HG03025 (cell line): ENCODE data around the gene VAMP1.

Experiments
- ATAC-seq: cut with Tn5 transposase; IDR thresholded peaks from one replicate; pipeline ENCODE4 v1.9.1; 2021; ENCODE audit warnings: mild to moderate bottlenecking, moderate library complexity; ENCODE audit not compliant: unreplicated experiment, low FRiP score

The VAMP1 gene

GRCh38 chr12:6452245-6452943 is 18.1 kb downstream of the VAMP1 start:
- ATAC-seq, result no peak

DNA sequence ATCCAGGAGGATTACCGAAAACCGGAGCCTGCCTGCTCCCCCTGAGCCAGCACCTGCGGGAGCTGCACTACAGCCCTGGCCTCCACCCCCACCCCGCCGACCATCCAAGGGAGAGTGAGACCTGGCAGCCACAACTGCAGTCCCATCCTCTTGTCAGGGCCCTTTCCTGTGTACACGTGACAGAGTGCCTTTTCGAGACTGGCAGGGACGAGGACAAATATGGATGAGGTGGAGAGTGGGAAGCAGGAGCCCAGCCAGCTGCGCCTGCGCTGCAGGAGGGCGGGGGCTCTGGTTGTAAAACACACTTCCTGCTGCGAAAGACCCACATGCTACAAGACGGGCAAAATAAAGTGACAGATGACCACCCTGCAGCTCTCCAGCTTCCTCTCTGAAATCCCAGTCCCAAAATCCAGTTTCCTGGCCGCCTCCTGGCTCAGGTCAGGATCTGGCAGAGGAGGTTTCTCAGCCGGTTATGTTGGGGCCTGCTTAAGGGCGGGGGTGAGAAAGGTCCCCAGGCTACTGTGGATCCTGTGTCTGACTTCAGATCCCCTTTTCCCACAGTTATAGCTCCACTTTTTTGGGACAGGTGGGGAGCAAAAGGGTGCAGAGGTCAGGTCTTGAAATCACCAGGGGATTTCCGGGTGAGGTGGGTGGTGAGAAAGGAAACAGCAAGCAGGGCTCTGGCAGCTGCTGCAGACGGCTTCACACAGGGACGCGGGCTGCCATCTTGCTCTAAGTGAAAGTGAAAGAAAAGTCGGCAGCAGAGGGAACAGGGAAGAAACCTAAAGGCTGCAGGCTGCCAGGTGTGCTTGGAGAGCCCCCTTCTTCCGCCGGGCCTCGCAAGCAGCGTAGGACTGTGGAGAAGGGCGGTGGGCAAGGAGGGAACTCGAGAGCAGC is 18.9 kb downstream of the VAMP1 start, which contains the start of gene TAPBPL:
TAPBPL (plus strand) TSS at position 695 of the 897 bp plus-strand sequence. CDS start 207 bp downstream, outside the sequence.
- no peak for ATAC-seq

GRCh38 chr12:6450869-6451347 is 19.6 kb downstream of the VAMP1 start:
- no peak for ATAC-seq

DNA sequence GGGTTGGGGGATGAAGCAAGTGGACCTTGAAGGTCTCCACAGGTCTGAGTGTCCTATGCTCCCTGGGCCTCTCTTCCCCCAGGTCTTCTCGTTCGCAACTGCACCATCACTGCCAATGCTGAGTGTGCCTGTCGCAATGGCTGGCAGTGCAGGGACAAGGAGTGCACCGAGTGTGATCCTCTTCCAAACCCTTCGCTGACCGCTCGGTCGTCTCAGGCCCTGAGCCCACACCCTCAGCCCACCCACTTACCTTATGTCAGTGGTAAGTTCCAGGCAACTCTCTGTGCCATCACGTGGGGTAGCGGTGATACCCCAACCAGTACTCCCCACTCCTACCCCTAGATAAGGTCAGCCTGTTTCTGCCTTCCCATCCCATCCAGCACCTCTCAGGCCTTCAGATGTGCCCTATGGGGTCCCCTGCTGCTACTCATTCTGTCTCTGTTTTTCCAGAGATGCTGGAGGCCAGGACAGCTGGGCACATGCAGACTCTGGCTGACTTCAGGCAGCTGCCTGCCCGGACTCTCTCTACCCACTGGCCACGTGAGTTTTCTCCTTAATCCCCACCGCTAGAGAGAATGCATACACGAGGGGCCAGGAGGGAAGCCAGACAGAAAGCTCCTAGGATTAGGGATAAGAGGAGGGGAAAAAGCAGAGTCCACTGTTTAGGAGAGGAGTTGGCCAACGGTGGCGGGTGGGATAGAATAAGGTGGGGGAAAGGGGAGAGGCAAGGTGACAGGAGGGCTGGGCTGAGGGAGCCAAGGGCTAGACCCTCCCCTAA is 20.2 kb downstream of the VAMP1 start:
- ATAC-seq, result no peak

GRCh38 chr12:6444704-6445688 is 25.5 kb downstream of the VAMP1 start, which contains the start of gene CD27:
Gene CD27, plus strand, starts transcription at chr12:6444955. Its CDS starts 141 bp downstream, at chr12:6445096.
- no peak for ATAC-seq

- ATAC-seq, result no peak
Measured at GRCh38 chr12:6444031-6444430, 26.4 kb downstream of the VAMP1 start.

DNA sequence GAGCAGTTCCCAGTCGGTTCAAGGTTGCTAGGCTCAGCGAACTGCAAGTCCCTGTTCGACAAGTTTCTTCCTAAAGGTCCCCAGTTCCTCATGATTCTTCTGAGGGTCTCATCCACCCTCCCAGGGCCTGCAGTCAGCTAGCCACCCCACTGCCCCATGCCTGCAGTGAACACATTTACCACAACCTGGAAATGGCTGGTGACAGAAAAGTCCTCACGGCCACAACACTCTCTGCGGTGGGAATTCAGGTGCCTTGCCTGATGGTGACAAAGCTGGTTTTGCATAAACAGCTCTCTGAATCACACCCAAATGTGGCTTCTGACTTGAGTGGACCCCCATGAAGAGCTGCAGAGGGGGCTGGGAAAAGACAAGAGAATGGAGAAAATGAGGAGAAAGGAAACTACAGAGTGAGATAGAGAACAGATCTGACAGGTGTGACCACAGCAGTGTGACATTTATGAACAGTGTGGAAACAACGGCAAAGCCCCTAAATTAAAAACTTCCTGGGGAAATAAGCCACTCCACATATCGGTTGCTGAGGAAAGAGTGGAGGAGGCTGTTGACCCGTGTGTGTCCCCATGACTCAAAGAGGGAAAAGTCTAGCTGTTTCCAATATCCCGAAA is 27.0 kb downstream of the VAMP1 start:
- no peak for ATAC-seq

GRCh38 chr12:6442836-6443235 is 27.6 kb downstream of the VAMP1 start:
- no peak for ATAC-seq

GRCh38 chr12:6440391-6440790 is 30.1 kb downstream of the VAMP1 start:
- ATAC-seq, result no peak

DNA sequence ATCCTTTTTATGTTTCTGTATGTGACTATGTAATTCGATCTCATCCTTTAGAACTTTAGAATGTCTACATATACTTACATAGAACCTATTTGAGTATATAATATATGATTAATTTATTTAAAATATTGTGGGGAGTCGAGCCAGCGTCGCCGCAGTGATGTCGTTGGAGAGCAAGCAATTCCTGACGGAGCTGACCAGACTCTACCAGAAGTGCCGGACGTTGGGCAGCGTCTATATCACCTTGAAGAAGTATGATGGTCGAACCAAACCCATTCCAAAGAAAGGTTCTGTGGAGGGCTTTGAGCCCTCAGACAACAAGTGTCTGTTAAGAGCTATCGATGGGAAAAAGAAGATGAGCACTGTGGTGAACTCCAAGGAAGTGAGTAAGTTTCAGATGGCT is 32.1 kb downstream of the VAMP1 start:
- ATAC-seq, result no peak

- ATAC-seq, result no peak
Measured at GRCh38 chr12:6437586-6437985, 32.9 kb downstream of the VAMP1 start.

- ATAC-seq, result no peak
Measured at GRCh38 chr12:6435961-6436715, 34.3 kb downstream of the VAMP1 start.

- no peak for ATAC-seq
Measured at GRCh38 chr12:6434205-6435140, 36.0 kb downstream of the VAMP1 start.

- no peak for ATAC-seq
Measured at GRCh38 chr12:6432991-6433390, 37.5 kb downstream of the VAMP1 start.

DNA sequence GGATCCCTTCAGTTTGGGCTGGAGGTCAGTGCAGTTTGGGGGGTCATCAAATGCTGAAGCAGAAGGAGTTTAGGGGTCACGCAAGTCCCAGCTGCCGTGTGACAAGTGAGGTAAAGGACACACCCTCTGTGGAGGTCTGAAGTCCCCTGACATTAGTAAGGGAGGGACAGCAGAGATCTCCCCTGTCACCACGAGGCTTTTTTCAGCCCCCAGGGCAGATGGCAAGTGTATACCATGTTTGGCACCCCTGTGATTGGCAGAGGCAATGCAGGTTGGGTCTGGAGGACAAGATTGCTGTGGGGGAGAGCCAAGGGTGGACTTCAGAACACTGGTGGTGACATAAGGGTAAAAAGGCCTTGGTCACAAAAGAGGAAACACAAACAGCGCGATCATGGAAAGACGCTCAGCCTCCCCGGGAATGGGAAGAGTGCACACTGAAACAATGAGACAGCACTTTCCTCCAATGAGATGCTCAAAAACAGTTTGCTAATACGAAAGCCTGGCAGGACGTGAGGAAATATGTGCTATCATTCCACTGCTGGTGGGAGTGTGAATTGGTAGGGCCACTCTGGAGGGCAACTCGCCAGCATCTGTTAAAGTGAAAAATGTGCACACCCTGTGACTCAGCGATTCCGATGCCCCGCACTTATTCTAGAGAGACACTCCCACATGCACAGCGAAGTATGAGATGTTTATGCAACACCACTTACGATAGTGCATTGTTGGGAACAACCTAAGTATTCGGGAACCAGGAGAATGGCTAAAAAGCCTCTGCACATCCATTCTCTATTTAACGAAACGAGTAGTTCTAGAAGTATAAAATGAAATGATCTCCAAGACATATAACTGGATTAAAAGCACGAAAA is 40.1 kb downstream of the VAMP1 start:
- ATAC-seq, result no peak

DNA sequence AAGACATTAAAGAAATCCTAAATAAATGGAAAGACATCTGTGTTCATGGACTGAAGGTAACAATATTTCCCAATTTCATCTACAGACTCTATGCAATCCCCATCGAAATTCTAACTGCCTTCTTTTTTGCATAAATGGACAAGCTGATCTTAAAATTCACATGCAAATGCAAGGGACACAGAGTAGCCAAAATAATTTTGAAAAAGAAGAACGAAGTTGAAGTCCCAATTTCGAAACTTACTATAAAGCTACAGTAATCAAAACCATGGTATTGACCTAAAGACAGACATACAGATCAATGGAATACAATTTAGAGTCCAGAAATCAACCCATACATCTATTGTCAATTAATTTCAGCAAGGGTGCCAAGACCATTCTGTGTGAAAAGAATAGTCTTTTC is 42.2 kb downstream of the VAMP1 start:
- no peak for ATAC-seq
